Inferior parietal cortex (tissue), 1 donor: ENCODE results near the gene CIART.
"Not testable (repeated sequence)": the region's sequence is repeated elsewhere in the genome, so short reads cannot be mapped to it uniquely, and the experiment has no call there.

Source experiments
- DNase-seq: peaks from one replicate; pipeline ENCODE4 v3.0.0-alpha.2; 2016; ENCODE audit errors: extremely low spot score

CIART gene

DNA sequence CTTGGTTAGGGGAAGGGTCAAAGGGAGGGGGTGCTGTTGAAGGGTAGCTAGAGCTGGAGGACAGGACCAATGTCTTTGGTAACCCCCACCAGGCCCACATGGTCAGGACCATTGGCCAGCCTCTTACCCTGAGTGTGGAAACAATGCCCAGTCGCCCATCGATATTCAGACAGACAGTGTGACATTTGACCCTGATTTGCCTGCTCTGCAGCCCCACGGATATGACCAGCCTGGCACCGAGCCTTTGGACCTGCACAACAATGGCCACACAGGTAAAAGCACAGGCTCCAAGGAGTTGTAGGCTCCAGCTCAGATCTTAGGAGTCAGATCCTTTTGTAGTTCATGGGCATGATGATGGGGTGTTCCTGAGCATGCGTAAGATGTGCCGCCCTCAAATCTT, 21.0 kb upstream of the CIART start:
- no peak for DNase-seq

DNA sequence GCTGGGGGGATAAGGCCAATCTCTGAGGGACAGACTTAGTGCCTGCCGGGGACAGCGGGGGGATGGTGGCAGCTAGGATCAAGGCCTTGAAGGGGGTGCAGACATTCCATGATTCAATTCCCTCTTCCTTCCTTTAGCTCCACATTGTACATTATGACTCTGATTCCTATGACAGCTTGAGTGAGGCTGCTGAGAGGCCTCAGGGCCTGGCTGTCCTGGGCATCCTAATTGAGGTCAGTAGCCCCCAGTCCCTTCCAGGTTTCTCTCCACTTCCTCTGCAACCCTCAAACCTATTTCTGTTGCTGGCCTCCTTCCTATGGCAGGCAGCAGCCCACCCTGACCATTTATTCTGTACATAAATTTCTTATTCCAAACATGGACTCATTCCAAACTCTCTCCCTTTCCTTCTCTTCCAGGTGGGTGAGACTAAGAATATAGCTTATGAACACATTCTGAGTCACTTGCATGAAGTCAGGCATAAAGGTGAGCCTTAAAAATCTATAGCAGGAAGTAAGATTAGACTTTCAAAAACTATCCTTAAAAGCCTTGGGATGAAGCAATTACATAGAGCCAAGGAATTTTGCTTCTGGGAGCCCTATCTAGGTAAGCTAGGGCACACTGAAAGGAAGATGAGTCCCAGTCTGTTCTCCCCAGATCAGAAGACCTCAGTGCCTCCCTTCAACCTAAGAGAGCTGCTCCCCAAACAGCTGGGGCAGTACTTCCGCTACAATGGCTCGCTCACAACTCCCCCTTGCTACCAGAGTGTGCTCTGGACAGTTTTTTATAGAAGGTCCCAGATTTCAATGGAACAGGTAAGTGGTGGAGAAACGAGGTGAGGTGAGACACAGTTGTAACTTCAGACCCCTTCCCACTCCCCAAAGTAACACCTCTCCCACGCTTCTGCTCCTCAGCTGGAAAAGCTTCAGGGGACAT, 19.7 kb upstream of the CIART start:
- no peak for DNase-seq

DNA sequence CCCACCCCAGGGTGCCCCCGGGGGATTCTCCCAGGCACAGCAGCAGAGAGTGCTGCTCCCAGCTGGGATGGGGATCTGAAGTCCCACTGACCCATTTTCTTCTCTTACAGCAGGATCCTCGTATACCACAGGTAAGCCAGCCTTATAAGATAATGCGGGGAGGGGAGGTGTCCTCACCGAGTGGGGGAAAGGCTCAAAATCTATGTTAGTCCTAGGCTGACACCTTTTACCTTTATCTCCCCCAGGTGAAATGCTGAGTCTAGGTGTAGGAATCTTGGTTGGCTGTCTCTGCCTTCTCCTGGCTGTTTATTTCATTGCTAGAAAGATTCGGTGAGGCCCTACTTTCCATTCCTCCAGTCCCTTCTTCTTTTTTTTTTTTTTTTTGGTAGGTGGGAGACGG, 18.8 kb upstream of the CIART start:
- no peak for DNase-seq

GRCh38 chr1:150267896-150268295, 14.5 kb upstream of the CIART start:
- no peak for DNase-seq

DNA sequence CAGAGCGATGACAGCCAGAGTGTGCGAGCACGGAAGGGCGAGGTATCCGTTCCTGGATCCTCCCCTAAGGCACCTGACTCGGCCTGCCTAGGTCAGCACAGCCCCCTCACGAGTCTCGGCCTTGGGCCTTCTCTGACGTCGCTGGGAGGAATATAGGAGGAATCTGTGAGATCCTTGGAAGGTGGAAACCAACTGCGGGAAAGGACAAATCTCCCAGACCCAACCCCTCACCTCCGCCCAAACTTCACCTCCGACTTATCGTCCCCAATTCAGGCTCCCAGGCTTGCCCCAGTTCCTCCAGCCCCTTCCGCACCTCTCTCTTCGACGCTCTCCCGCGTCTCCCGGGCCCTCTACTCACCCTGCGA, 14.0 kb upstream of the CIART start:
- DNase-seq = no peak

DNA sequence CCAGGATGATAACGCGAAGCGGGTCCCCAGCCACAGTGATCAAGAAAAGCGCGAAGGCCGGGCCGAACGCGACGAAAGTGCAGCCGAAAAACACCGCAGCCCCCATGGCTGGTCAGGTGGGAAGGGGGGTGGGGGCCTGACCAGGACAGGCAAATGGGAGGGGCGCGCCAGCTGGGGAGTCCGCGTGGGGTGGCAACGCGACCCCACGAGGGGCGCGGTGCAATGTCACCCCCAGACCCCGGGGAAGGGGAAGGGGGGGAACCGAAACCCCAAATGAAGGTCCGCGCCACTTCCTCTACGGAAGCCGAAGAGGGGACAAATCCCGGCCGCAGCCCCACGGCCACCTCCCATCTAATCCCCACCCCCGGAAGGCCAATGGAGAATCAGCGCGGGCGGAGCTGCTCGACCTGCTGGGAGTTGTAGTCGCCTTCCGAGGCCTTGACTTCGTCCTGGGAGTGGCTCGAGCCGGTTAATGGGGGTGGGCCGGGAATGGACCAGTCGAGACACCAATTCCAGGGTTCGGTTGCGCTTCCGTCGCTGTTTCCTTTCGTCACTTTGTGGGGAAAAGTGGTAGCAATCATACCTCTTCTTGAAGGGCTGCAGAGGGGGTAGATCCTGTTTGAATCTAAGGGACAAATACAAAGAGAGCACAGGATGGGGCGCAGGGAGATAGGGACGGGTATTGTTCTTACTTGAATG, 13.5 kb upstream of the CIART start, which contains the start of gene APH1A:
TSS of gene APH1A (minus strand) at position 312 of the 699 bp plus-strand sequence. CDS start at position 106, 206 bp downstream.
- peak; percentile 95 for DNase-seq

DNA sequence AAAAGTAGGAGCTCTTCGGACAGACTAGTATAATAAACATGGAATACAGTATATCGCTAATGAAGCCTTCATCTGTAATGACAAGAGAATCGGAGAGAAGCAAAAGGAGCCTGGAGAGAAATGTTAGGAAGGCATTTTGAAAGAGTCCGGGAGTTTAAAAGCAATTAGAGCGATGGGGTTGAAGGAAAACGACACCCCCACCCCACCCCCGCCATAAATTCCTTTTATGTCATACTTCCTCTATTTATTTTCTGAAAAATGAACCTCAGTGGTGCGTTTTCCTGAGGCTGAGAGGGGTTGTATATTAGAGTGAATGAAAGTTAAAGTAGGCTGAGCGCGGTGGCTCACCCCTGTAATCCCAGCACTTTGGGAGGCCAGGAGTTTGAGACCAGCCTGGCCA, 12.9 kb upstream of the CIART start:
- DNase-seq = no peak

- DNase-seq = no peak
Observed at GRCh38 chr1:150271291-150271959, 10.9 kb upstream of the CIART start.

- no peak for DNase-seq
Observed at GRCh38 chr1:150273311-150273710, 9.0 kb upstream of the CIART start.

DNA sequence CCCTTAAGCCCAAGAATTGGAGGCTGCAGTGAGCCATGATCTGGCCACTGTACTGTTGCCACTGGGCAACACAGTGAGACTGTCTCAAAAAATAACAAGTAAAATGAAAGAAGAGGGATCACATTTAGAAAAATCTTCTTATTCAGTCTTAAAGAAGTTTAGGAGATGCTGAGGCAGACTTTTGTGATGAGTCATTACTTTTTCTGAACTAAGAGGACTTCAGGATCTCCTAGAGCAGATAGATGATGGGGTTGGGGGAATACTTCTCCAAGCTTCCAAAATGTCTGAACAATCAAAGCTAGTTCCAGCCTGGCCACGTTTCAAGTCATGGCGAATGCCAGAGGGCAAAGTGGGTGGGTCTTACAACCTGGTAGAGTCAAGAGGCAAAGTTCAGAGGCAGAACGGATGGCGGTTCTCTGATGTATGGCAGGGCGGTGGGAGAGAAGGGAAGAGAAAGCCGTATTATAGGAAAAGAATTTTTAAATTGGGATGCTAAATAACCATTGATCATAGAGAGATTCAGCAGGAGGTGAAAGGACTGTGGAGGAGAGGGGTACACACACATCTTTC, 2.1 kb upstream of the CIART start:
- DNase-seq = no peak

DNA sequence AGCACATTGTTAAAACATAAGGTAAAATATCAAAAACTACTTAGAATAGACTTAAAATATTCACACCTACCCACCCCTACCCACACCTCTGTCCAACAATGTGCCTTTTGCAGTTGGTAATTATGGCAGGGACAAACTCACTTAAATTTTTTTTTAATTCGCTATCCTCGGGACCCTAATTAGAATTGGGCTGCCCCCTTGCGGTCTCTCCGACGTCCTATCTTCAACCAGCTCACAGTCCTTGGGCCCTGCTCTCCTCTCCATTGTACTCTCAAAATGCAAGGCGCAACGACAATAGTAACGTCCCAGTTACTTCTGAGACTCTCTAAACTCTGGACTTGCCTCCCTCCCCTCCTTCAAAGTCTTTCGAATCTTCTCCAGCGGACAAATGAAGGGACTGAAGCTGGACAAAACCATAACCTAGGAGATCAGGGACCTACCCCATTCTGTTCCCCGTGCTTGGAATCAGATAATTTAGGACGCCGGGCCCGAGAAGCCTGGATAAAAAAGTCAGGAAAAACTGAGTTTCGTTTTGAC, 1.1 kb upstream of the CIART start:
- peak; percentile 85 for DNase-seq

- DNase-seq = no peak
Observed at GRCh38 chr1:150282558-150282958, 204 bp downstream of the CIART start.

DNA sequence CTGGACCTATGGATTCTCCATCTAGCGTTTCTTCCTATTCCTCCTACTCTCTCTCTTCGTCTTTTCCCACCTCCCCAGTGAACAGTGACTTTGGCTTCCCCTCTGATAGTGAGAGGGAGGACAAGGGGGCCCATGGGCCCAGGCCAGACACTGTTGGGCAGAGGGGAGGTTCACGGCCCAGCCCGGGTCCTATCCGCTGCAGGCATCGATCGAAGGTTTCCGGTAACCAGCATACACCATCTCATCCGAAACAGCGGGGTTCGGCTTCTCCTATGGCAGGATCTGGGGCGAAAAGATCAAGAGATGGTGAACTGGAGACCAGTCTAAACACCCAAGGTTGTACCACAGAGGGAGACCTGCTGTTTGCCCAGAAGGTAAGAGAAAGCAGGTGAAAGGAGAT, 906 bp downstream of the CIART start:
- no peak for DNase-seq

GRCh38 chr1:150288382-150288781, 6.0 kb downstream of the CIART start:
- no peak for DNase-seq

GRCh38 chr1:150288822-150289221, 6.5 kb downstream of the CIART start:
- DNase-seq = no peak

- DNase-seq = peak; percentile 97
Observed at GRCh38 chr1:150293433-150294253, 11.3 kb downstream of the CIART start, which contains the start of gene MRPS21. TSS of gene MRPS21 (plus strand) at chr1:150293861. CDS start at chr1:150294367, 506 bp downstream.

DNA sequence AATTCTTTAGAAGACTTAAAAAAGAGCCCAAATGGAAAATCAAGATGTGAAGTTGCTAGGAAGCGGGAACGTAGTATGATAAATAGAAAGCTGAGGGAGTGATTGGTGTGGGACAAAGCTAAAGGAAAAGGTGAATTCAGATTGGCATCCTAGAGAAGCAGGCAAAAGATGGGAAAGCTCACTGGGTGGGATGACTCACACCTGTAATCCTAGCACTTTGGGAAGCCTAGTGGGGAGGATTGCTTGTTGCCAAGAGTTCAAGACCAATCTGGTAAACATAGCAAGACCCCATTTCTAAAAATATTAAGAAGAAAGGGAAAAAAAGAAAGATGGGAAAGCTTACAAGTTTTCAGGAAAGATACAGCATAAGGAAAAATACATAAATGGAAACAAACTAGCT, 13.1 kb downstream of the CIART start:
- DNase-seq = no peak

- DNase-seq = no peak
Observed at GRCh38 chr1:150299716-150300115, 17.4 kb downstream of the CIART start.

DNA sequence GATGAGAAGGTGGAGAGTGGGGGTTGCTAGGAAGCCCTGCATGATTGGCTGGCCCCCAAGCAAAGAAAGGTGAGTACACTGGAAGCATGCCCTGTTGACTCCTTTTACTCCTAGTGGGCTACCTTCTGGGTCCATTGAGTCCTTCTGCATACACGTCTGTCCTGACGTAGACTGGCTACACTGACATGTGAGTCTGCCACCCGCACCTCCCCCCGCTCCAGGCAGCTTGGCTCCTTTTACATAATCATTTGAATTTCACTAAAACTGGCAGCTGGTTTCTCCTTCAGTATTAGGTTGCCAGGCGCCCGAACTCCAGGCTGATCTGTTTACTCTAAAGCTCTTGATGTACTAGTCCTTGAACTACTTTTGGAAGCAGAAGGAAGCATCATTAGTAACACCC, 20.0 kb downstream of the CIART start:
- DNase-seq = peak; percentile 60

DNA sequence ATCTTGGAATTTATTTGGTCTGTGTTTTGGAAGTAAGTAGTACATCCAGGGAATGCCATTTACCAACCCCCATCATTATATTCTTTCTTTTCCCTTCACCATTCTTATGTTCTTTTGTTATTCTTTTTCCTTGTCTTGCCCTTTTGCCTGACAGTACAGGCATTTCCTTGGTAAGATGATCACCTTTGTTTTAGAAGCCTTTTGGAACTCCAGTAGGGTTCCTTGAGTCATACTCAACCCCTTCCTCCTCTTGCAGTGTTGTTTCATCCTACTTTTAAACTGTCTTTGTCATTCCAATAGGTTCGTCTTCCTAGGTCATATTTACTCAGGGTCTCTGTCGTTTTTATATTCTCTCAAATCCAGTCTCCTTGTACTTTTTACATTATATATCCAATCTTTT, 20.5 kb downstream of the CIART start:
- DNase-seq = no peak

DNA sequence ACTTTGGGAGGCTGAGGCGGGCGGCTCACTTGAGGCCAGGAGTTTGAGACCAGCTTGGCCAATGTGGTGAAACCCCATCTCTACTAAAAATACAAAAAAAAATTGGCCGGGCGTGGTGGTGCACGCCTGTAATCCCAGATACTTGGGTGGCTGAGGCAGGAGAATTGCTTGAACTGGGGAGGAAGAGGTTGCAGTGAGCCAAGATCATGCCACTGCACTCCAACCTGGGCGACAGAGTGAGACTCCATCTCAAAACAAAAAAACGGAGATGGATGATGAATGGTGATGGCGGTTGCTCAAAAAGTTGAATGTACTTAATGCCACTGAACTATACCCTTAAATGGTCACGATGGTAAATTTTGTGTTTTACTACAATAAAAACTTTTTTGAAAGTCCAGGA, 26.2 kb downstream of the CIART start:
- not testable (repeated sequence) for DNase-seq
